SK-N-MC (cell line): ENCODE measurements around the gene CDK9.

Source experiments
- EZH2 ChIP-seq: fragments of 200-600 bp; sonication (generic); IDR thresholded peaks from one replicate; pipeline ENCODE4 v1.6.1; 2017; ENCODE audit warnings: antibody characterized with exemption
- FOXP2 ChIP-seq: optimal IDR thresholded peaks from 2 replicates; pipeline ENCODE3; 2011; ENCODE audit warnings: mild to moderate bottlenecking, moderate library complexity; ENCODE audit not compliant: insufficient read depth; ENCODE audit errors: extremely low read length, control extremely low read depth
- POLR2AphosphoS5 ChIP-seq: IDR thresholded peaks from 2 replicates; pipeline ENCODE4 v1.6.1; 2012; ENCODE audit warnings: mild to moderate bottlenecking, low read depth, low read length, borderline replicate concordance

GRCh38 chr9:127769101-127769500, 16.7 kb upstream of the CDK9 start:
- TF ChIP-seq POLR2AphosphoS5 (no peak), EZH2 (no peak), FOXP2 (no peak)
